PFSK-1 (cell line): ENCODE results near the gene C1orf141.

Source experiments
- FOXP2 ChIP-seq: optimal IDR thresholded peaks from 2 replicates; pipeline ENCODE3; 2011; ENCODE audit warnings: borderline replicate concordance, control low read depth, inconsistent platforms; ENCODE audit not compliant: insufficient read depth; ENCODE audit errors: extremely low read length, extremely low read depth
- POLR2AphosphoS5 ChIP-seq: IDR thresholded peaks from 2 replicates; pipeline ENCODE4 v1.6.1; 2012; ENCODE audit warnings: low read depth, mild to moderate bottlenecking, control low read depth, low read length, moderate library complexity
- REST ChIP-seq, 2 experiments: IDR thresholded peaks; 2 replicates each; pipeline versions ENCODE4 v1.6.1 to v1.8.0; 2011 to 2012; ENCODE audit warnings: low read depth in 2 of 2, low read length in 2 of 2, control low read depth in 1 of 2, inconsistent platforms in 1 of 2, mild to moderate bottlenecking in 1 of 2, moderate library complexity in 1 of 2; ENCODE audit not compliant: insufficient read depth in 1 of 2
- SIN3A ChIP-seq: IDR thresholded peaks from 2 replicates; pipeline ENCODE4 v1.6.1; 2012; ENCODE audit warnings: mild to moderate bottlenecking, low read length, moderate library complexity, borderline replicate concordance; ENCODE audit not compliant: insufficient read depth
- TAF1 ChIP-seq: IDR thresholded peaks from 2 replicates; pipeline ENCODE4 v1.6.1; 2012; ENCODE audit warnings: low read length, control low read depth, borderline replicate concordance; ENCODE audit not compliant: insufficient read depth

The C1orf141 gene

DNA sequence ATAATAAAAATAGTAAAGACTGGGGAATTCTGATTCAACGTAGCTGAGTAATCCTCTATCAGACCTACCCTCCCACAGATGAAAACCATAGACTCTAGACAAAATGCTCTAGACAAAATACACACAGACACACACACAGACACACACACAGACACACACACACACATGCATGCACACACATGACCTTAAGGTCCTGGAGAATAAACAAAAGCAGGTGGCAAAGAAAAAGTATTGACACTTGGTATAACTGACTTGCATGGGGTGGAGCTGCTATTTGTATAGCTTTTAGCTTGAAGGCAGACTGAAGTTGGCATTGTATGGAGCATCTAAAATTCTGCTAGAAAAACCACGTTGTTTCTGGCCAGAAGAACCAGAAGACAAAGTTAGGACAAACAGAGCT is 29.3 kb downstream of the C1orf141 start:
- TF ChIP-seq POLR2AphosphoS5 (no peak), TAF1 (no peak), REST (IDR thresholded peaks at IDR 0.05; ENCODE audit: insufficient read depth in 1 of 2, low read depth in 2 of 2, low read length in 2 of 2) (no peak), SIN3A (no peak)

DNA sequence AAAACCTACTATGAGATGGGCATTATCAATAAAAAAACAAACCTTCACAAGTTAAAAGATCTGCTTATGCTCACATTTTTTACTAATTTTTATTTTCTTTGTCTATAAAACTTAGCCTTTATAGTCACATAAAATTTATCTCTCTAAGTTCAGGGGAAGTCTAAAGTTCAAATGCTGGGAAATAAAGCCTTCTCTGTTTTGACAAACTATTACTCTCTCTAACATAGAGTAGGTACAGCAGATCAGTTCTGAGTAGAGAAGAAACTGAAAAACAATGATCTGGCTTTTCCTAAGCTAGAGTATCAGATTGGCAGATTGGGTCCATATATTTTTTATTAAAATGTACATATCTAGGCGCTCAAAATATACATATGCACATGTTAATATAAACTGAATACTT is 31.2 kb downstream of the C1orf141 start:
- TF ChIP-seq REST (IDR thresholded peaks at IDR 0.05; ENCODE audit: insufficient read depth in 1 of 2, low read depth in 2 of 2, low read length in 2 of 2) (no peak), POLR2AphosphoS5 (no peak), TAF1 (no peak), SIN3A (no peak), FOXP2 (no peak)

GRCh38 chr1:67100833-67101232 is 33.9 kb downstream of the C1orf141 start:
- TF ChIP-seq POLR2AphosphoS5 (no peak), TAF1 (no peak), SIN3A (no peak), FOXP2 (no peak), REST (IDR thresholded peaks at IDR 0.05; ENCODE audit: insufficient read depth in 1 of 2, low read depth in 2 of 2, low read length in 2 of 2) (no peak)

- TF ChIP-seq POLR2AphosphoS5 (no peak), TAF1 (no peak), SIN3A (no peak), REST (IDR thresholded peaks at IDR 0.05; ENCODE audit: insufficient read depth in 1 of 2, low read depth in 2 of 2, low read length in 2 of 2) (no peak), FOXP2 (no peak)
Measured at GRCh38 chr1:67097305-67097704, 37.5 kb downstream of the C1orf141 start.

DNA sequence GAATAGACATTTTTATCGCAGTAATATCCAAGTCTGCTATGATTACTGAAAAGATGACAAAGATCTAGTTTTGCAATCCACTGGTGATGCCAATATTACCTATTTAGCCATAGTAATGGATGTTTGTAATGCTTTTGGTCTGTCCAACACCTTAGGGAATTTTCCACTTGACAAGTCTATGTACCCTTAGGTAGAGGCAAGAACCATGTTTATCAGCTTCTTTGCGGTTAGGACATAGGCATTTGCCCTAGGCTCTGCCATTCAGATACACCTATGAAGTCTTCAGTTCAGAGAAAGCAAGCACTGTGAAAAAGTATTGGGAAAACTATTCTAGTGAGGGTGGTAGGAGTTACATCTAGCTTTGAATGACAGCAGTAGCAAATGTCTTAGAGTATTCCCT is 40.6 kb downstream of the C1orf141 start:
- TF ChIP-seq SIN3A, result no peak
- TF ChIP-seq TAF1, result no peak
- no peak for TF ChIP-seq REST (IDR thresholded peaks at IDR 0.05; ENCODE audit: insufficient read depth in 1 of 2, low read depth in 2 of 2, low read length in 2 of 2)
- no peak for TF ChIP-seq FOXP2
- TF ChIP-seq POLR2AphosphoS5, result no peak
